ENCODE data around the gene LMX1A. TPM values are rescaled to one million over a fixed set of nuclear protein-coding genes. Genes with fewer than 3 reads are reported as not detected.

Gene LMX1A
- polyA plus RNA-seq, 3 donors: not detected

- H3K9me3 Mint-ChIP-seq: no peaks in the 10 kb centered on the region
- H3K4me1 ChIP-seq (ENCODE audit: control insufficient read depth in 1 of 2, insufficient read depth in 2 of 2, low read length in 2 of 2): no peaks in the 10 kb centered on the region
- H3K27ac ChIP-seq (ENCODE audit: low read depth in 1 of 2, low read length in 2 of 2): no peak overlapping the region
- no peaks in the 10 kb centered on the region for H3K36me3 Mint-ChIP-seq
- no peaks in the 10 kb centered on the region for H3K9me3 ChIP-seq (replicated peaks in 1 of 2; ENCODE audit: control insufficient read depth in 1 of 2, insufficient read depth in 1 of 2, low read length in 2 of 2)
- no peak overlapping the region for H3K4me3 Mint-ChIP-seq
- no peaks in the 10 kb centered on the region for H3K79me2 ChIP-seq (ENCODE audit: insufficient read depth, low read length)
- H3K27ac Mint-ChIP-seq: no peak overlapping the region
- H4K20me1 ChIP-seq (ENCODE audit: insufficient read depth, low read length): no peaks in the 10 kb centered on the region
- TF ChIP-seq, protein P1, sequence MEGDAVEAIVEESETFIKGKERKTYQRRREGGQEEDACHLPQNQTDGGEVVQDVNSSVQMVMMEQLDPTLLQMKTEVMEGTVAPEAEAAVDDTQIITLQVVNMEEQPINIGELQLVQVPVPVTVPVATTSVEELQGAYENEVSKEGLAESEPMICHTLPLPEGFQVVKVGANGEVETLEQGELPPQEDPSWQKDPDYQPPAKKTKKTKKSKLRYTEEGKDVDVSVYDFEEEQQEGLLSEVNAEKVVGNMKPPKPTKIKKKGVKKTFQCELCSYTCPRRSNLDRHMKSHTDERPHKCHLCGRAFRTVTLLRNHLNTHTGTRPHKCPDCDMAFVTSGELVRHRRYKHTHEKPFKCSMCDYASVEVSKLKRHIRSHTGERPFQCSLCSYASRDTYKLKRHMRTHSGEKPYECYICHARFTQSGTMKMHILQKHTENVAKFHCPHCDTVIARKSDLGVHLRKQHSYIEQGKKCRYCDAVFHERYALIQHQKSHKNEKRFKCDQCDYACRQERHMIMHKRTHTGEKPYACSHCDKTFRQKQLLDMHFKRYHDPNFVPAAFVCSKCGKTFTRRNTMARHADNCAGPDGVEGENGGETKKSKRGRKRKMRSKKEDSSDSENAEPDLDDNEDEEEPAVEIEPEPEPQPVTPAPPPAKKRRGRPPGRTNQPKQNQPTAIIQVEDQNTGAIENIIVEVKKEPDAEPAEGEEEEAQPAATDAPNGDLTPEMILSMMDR (IDR thresholded peaks at IDR 0.05): no peak
- H3K27me3 Mint-ChIP-seq (ENCODE audit: low read depth in 3 of 3): peaks cover 0 to 6% (median 3%) of the 10 kb centered on the region in 3 donors
- H3K4me1 Mint-ChIP-seq: no peaks in the 10 kb centered on the region
- no peak overlapping the region for H3K4me3 ChIP-seq (replicated peaks in 1 of 3; ENCODE audit: low read depth in 2 of 3, low read length in 3 of 3)
- no peaks in the 10 kb centered on the region for H3K27me3 ChIP-seq (ENCODE audit: control insufficient read depth in 2 of 2, insufficient read depth in 2 of 2, low read length in 2 of 2)
- no peak overlapping the region for H3K9ac ChIP-seq (ENCODE audit: insufficient read depth, low read length, poor library complexity, severe bottlenecking)
- no peaks in the 10 kb centered on the region for H3K36me3 ChIP-seq (replicated peaks in 1 of 2; ENCODE audit: control insufficient read depth in 1 of 2, insufficient read depth in 2 of 2, low read length in 2 of 2)
- no CpG with 5 or more reads among the region's 3 CpGs for WGBS (ENCODE audit: insufficient coverage)
- intact Hi-C loops (cut with micrococcal nuclease): no loop called here
- no peak overlapping the region for H2AFZ ChIP-seq (ENCODE audit: insufficient read depth, low read depth, low read length, poor library complexity, severe bottlenecking)
- no peak overlapping the region for H3K4me2 ChIP-seq (replicated peaks; ENCODE audit: extremely low read depth, low read length, poor library complexity, severe bottlenecking)
- DNase-seq: no peak
These were observed 131.5 kb downstream of the LMX1A start for GRCh38 chr1:165225062-165225461.

GRCh38 chr1:165224504-165224903 lies 132.0 kb downstream of the LMX1A start:
- Histone ChIP-seq H3K4me1 (ENCODE audit: control insufficient read depth in 1 of 2, insufficient read depth in 2 of 2, low read length in 2 of 2) (no peaks in the 10 kb centered on the region), H3K4me3 (replicated peaks in 1 of 3; ENCODE audit: low read depth in 2 of 3, low read length in 3 of 3) (no peak overlapping the region), H3K27ac (ENCODE audit: low read depth in 1 of 2, low read length in 2 of 2) (no peak overlapping the region), H3K9ac (ENCODE audit: insufficient read depth, low read length, poor library complexity, severe bottlenecking) (no peak overlapping the region), H3K27me3 (ENCODE audit: control insufficient read depth in 2 of 2, insufficient read depth in 2 of 2, low read length in 2 of 2) (no peaks in the 10 kb centered on the region), H3K9me3 (replicated peaks in 1 of 2; ENCODE audit: control insufficient read depth in 1 of 2, insufficient read depth in 1 of 2, low read length in 2 of 2) (no peaks in the 10 kb centered on the region), H3K36me3 (replicated peaks in 1 of 2; ENCODE audit: control insufficient read depth in 1 of 2, insufficient read depth in 2 of 2, low read length in 2 of 2) (no peaks in the 10 kb centered on the region), H2AFZ (ENCODE audit: insufficient read depth, low read depth, low read length, poor library complexity, severe bottlenecking) (no peak overlapping the region), H4K20me1 (ENCODE audit: insufficient read depth, low read length) (no peaks in the 10 kb centered on the region), H3K79me2 (ENCODE audit: insufficient read depth, low read length) (no peaks in the 10 kb centered on the region), H3K4me2 (replicated peaks; ENCODE audit: extremely low read depth, low read length, poor library complexity, severe bottlenecking) (no peak overlapping the region)
- intact Hi-C loops (cut with micrococcal nuclease): no loop called here
- no peak overlapping the region for H3K27ac Mint-ChIP-seq
- no CpG with 5 or more reads among the region's 2 CpGs for WGBS (ENCODE audit: insufficient coverage)
- H3K4me3 Mint-ChIP-seq: no peak overlapping the region
- TF ChIP-seq, protein P1 (IDR thresholded peaks at IDR 0.05): no peak
- no peaks in the 10 kb centered on the region for H3K9me3 Mint-ChIP-seq
- H3K4me1 Mint-ChIP-seq: no peaks in the 10 kb centered on the region
- H3K36me3 Mint-ChIP-seq: no peaks in the 10 kb centered on the region
- no peak for DNase-seq
- H3K27me3 Mint-ChIP-seq (ENCODE audit: low read depth in 3 of 3): peaks cover 2 to 6% (median 4%) of the 10 kb centered on the region in 3 donors
